Astrocyte of the spinal cord (primary cell): ENCODE results near the gene ZNF443.
A peak's percentile ranks its signal among the peaks of the same experiment; 100 is the strongest.
"Not testable (repeated sequence)": the region's sequence is repeated elsewhere in the genome, so short reads cannot be mapped to it uniquely, and the experiment has no call there.

ENCODE experiments used
- DNase-seq: peaks from one replicate; pipeline ENCODE4 v3.0.0; 2011; ENCODE audit warnings: low read depth, low spot score
- H3K4me3 ChIP-seq: 2 replicates; pipeline ENCODE4 v1.5.1; 2011; ENCODE audit warnings: low read depth, mild to moderate bottlenecking, low read length, moderate library complexity
- CTCF ChIP-seq: IDR thresholded peaks from 2 replicates; pipeline ENCODE4 v1.5.1; 2012; ENCODE audit warnings: low read depth, mild to moderate bottlenecking, low read length, inconsistent platforms
- in situ Hi-C: cut with HindIII; loops from 2 replicates; pipeline ENCODE4 v1.10.0; 2017; ENCODE audit warnings: low sequenced_read_pairs

ZNF443 gene

GRCh38 chr19:12450844-12451243 lies 10.0 kb upstream of the ZNF443 start:
- TF ChIP-seq CTCF = no peak
- no peak overlapping the region for H3K4me3 ChIP-seq
- in situ Hi-C loops = no loop called here
- no peak for DNase-seq

GRCh38 chr19:12448808-12449207 lies 8.0 kb upstream of the ZNF443 start:
- no peak overlapping the region for H3K4me3 ChIP-seq
- in situ Hi-C loops = no loop called here
- no peak for TF ChIP-seq CTCF
- DNase-seq = no peak

- DNase-seq, in situ Hi-C loops: not testable (repeated sequence)
- peak overlapping the region; percentile 59 for H3K4me3 ChIP-seq
Measured at GRCh38 chr19:12439686-12440540, 908 bp downstream of the ZNF443 start.

- DNase-seq, H3K4me3 ChIP-seq, in situ Hi-C loops: not testable (repeated sequence)
Measured at GRCh38 chr19:12430726-12431299, 10.0 kb downstream of the ZNF443 start.

- no peak for DNase-seq
- no peak overlapping the region for H3K4me3 ChIP-seq
- in situ Hi-C loops = no loop called here
- no peak for TF ChIP-seq CTCF
Measured at GRCh38 chr19:12425888-12426274, 14.9 kb downstream of the ZNF443 start.

GRCh38 chr19:12425236-12425887 lies 15.5 kb downstream of the ZNF443 start:
- no peak for TF ChIP-seq CTCF
- no peak for DNase-seq

GRCh38 chr19:12417273-12417672 lies 23.5 kb downstream of the ZNF443 start:
- DNase-seq, H3K4me3 ChIP-seq, in situ Hi-C loops: not testable (repeated sequence)

More at GRCh38 chr19:12425236-12425887, 15.5 kb downstream of the ZNF443 start:
- H3K4me3 ChIP-seq = no peak overlapping the region
- in situ Hi-C loops = no loop called here

GRCh38 chr19:12411893-12412292 lies 28.9 kb downstream of the ZNF443 start:
- in situ Hi-C loops = no loop called here
- H3K4me3 ChIP-seq = no peak overlapping the region
- no peak for TF ChIP-seq CTCF
- no peak for DNase-seq
